GM15510 (cell line): ENCODE data around the gene RGS12.

Experiments
- POLR2A ChIP-seq: IDR thresholded peaks from 3 replicates; pipeline ENCODE4 v1.6.1; 2011; ENCODE audit warnings: borderline replicate concordance; ENCODE audit not compliant: insufficient read length; ENCODE audit errors: extremely low read depth

RGS12 gene

DNA sequence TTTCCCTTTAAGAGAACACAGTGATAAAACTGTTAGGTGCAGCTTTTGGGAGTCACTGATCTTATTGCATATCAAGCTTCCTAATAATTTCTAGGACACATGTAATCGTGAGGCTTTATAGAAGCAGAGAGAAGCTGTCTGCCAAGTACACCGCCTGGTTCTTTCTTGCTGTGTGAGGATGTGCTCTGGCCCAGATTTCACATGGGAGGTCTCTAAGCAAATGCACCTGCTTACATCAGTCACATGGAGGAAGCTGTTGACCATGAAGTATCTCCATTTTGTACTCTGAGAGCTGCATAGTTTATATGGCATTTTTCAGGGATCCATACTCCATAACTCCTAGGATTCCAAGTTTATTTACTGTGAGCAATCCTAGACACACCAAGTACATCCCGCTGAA, 37.1 kb downstream of the RGS12 start:
- TF ChIP-seq POLR2A, result no peak

DNA sequence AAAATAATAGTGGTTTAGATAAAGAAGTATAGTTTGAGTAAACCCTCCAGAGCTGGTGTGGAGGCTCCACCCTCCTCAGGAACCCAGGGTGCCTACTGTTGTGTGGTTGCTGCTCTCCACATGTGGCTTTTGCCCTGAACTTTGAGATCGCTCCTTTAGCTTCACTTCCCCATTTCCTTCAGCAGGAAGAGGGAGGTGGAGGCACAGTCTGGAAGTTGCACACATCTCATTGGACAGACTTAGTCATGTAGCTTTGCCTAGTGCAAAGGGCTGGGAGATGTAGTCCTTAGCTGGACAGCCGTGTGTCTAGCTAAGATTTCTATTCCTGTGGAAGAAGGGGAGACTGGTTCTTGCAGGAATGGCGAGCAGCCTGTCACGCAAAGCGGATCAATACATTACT, 37.9 kb downstream of the RGS12 start:
- no peak for TF ChIP-seq POLR2A

DNA sequence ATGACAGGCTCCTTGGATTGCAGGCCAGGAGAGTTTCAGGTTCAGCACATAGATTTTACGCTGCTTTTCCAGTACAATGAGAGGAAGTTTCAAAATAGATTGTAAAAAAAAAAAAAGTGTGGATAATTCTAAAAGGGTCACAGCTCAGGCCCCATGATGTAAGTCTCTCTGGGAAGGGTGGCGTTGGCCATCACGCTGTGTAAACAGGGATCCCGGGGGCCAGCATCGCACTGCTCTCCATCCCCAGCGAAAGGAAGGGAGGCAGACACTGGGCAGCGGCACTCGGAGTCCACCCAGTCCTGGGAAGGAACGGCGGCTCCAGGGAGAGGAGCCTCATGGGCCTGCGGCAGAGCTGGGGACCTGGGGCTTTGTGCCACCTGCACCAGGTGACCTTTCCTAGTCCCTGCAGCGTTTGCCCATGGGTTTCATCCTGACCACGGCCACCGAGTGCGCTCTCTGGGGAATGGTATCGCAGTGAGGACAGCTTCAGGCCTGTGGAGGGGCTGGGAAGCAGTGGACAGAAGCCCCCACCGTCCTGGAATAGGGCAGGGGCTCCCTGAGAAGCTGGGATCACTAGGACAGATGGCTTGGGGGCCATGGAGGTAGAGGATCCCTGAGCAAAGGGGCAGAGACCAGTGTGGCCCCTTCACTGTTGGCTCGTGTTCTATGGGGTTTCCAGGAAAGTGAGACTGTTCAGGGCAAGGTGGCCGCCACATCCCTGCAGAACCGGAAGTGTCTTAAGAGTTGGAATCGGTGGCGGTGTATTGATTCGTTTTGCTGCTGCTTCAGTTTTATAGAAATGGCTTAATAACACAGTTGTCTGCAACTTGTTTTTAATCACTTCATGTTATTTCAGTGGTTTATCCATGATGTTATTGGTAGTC, 38.9 kb downstream of the RGS12 start:
- no peak for TF ChIP-seq POLR2A

DNA sequence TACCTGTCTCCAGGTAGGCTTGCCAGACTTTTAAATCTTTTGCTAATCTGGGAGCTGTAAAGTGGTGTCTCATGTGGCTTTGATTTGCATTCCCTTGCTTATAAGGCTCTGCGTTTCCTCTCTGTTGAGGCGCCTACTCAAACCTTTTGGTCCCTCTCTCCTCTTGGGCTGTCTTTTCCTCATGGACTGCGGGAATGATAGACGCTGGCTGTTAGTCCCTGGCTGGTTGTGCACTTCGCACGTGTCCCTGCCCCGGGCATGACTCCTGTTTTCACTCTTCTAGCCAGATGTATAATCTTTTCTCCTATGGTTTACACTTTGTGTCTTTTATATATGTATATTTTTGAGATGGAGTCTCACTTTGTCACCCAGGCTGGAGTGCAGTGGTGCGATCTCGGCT, 39.7 kb downstream of the RGS12 start:
- no peak for TF ChIP-seq POLR2A

DNA sequence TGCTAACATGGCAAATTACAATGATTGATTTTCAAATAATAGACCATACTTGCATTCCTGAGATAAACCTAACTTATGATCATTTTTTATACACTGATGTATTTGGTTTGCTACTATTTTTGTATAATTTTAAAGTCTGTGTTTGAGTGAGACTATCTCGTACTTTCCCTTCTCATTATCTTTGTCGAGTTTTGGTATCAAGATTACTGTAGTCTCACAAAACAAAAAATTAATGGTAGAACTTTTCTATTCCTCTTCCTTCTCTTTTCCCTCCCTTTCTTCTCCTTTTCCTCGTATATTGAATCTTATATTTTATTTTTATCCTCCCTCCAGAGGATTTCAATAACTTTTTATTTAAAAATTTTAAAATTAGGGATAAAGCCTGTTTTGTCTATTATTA, 41.5 kb downstream of the RGS12 start:
- TF ChIP-seq POLR2A, result no peak

DNA sequence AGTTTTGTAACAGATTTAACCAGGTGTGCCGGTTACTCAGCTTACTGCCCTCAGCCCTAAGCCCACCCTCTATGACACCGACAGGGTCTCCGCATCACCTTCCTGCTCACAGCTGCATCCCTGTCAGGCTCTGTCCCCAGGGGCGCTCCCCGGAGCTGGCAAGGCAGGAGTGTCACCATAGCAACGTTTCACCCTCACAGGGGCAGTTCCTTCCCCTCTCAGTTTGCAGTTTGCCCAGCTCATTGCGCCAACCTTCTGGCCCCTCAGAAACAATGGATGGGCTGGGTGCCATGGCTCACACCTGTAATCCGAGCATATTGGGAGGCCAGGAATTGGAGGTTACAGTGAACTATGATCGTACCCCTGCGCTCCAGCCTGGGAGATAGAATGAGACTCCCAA, 42.6 kb downstream of the RGS12 start:
- no peak for TF ChIP-seq POLR2A

DNA sequence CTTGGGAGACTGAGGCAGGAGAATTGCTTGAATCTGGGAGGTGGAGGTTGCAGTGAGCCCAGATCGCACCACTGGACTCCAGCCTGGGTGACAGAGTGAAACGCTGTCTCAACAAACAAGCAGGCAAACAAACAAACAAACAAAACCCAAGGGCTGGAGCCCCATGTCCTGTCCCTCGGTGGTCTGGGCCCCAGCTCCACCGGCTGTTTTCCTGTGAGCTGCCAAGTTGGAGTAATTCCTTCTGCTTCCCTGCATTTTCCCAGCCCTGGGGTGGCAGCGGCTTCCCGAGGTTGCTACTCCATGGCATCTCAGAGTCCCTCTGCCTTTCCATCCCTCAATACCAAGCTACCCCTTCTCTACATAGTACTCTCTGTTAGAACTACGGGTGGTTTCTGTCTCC, 43.2 kb downstream of the RGS12 start:
- TF ChIP-seq POLR2A, result no peak

DNA sequence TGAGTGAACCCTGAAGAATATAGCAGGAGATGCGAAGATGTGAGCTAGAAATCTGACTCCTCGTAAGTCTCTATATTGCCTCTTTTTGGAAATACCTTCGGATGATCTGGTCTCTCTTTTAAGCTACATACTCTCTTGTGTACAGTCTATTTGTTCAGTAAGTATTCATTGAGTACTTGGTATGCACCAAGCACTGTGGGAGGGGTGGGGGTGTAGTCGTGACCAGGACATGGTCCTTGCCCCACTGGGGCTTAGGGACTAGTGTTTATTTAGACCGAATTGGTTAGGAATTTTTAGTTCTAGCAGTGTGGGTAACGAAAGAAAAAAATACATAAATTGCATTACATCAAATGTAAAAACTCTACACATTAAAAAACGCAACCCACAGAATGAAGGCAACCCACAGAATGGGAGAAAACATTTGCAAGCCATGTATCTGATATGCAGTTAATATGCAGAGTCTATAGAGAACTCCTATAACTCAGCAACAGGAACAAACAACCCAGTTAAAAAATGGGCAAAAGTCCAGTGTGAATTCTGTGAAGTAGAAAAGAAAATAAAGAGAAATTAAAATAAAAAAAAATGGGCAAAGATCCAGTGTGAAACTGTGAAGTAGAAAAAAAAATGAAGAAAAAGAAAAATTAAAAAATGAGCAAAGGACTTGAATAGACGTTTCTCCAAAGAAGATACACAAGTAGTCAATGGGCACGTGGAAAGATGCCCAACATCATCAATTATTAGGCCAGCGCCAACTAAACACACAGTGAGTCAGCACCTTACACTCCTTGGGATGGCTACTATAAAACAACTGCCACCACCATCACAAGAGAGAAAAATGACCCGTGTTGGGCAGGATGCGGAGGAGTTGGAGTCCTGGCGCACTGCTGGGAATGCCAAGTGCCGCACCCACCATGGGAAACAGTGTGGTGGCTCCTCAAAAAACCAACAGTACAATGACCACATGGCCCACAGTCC, 43.8 kb downstream of the RGS12 start:
- no peak for TF ChIP-seq POLR2A

DNA sequence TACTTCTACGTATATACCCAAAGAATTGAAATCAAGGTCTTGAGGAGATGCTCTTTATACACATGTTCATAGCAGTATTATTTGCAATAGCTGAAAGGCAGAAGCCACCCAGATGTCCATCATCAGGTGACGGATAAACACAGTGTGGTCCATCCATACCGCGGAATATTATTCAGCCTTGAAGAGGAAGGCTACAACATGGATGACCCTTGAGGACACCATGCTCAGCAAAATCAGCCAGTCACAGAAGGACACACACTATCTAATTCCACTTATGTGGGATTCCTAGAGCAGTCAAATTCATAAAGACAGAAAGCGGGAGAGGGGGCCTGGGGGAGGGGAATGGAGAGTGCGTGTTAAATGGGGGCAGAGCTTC, 44.5 kb downstream of the RGS12 start:
- TF ChIP-seq POLR2A, result no peak

DNA sequence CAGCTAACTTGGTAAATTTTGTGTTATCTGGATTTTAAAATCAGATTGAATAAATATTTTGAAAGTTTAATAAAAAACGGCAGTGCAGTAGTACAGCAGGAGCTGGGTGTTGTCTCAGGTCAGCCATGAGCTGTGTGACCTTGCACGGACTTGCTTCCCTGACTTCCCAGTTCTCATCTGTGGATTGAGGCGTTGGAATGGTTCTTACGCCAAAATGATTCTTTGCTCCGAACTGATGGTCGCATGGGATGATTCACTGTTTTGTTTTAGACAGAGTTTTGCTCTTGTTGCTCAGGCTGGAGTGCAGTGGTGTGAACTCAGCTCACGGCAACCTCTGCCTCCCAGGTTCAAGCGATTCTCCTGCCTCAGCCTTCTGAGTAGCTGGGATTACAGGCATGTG, 45.0 kb downstream of the RGS12 start:
- no peak for TF ChIP-seq POLR2A

DNA sequence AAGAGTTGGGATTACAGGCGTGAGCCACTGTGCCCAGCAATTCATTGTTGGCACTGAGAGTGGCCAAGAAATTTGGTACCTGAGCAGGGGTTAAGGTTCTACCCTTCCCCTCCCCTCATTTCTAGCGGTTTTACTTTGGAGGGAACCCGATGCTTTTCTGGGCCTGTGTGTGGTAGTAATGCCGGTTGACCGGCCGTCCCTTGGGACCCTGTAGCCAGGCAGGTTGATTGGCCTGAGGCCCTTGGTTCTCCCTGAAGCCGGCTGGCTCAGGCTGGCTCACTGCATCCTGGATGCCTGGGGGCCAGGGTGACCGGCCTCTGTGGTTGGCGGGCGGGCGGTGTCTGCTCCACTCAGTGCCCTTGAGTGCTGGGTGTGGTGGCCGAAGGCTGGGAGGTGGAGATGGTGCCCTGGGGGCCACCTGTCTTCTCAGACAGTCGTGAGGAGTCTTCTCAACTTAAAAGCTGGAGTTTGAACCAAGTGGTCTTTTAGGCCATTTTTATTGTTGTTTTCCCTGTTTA, 45.6 kb downstream of the RGS12 start:
- TF ChIP-seq POLR2A, result no peak

DNA sequence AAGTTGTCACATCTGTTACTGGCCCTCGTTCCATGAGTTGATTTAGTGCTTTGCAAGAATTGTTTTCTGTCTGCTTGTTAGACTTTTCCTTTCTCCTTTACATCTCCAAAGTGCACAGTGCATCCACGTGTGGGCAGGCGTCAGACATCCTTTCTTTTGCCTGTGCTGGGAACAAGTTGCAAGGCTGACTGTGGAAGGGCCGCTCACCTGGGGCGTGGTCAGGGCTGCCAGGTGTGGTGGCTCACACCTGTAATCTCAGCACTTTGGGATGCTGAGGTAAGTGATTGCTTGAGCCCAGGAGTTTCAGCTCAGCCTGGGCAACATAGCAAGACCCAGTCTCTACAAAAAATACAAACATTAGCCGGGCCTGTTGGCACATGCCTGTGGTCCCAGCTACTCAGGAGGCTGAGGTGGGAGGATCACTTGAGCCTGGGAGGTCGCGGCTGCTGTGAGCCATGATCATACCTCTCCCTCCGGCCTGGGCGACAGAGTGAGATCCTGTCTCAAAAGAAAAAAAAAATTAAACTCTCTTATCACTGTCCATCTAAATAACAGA, 46.2 kb downstream of the RGS12 start:
- TF ChIP-seq POLR2A, result no peak

DNA sequence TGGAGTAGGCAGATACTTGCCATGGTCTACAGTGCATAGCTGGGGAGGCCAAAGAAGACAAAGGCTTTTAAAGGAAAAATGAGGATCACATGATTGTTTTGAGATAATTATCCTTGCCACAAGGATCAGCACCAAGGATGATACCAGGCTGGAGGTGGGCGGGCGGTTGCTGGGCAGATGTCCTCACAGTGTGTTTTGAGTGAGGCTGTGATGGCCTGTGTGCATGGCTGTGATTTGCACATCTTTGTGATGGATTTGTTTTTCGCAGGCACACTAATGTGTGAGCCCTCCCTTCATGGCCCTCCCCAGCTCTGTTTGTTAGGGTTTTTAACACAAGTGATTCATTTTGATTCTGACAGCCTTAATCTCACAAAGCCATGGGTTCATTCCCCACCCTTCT, 46.8 kb downstream of the RGS12 start:
- no peak for TF ChIP-seq POLR2A

DNA sequence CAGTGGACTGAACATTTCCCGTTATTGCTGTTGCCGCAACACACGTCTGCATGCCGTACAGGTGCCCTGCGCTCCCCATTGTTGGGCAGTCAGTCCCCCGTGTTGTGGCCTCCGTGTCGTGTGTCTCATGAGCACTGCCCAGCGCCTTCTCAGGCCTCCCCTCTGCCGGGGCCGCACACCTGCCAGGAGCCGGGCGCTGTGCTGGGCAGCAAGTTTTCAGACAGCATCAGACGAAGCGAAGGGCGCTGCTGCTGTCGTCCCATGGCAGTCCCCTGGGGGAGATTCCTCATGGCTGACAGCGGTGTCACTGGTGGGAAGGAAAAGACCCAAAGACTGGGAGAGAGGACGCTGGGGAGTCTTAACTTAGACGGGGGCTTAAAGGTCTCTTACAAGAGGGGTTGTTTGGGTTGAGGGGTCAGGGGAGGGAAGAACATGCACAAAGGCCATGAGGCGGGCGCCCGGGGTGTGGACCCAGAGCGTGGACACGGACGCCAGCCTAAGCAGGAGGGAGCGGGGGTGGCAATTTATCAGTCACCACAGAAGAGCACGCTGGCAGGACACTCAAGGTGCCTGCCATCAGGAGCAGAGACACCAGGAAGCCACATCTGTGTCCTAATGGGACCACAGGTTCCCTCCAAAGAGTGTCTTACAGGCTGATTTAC, 47.3 kb downstream of the RGS12 start:
- TF ChIP-seq POLR2A, result no peak
